KOPT-K1 (cell line): ENCODE results near the gene GSAP.

ENCODE experiments used
- H3K27ac ChIP-seq: fragments of 200-600 bp; sonication (generic); 2 replicates; pipeline ENCODE4 v1.5.1; 2016; ENCODE audit warnings: antibody characterized with exemption, mild to moderate bottlenecking, low read depth, low read length; ENCODE audit not compliant: poor library complexity, severe bottlenecking
- H3K36me3 ChIP-seq: fragments of 200-600 bp; sonication (generic); 2 replicates; pipeline ENCODE4 v1.5.1; 2017; ENCODE audit warnings: antibody characterized with exemption, mild to moderate bottlenecking, low read length, moderate library complexity; ENCODE audit not compliant: insufficient read depth
- H3K9me3 ChIP-seq: fragments of 200-600 bp; sonication (generic); 2 replicates; pipeline ENCODE4 v1.5.1; 2017; ENCODE audit warnings: antibody characterized with exemption, low read length, mild to moderate bottlenecking; ENCODE audit not compliant: insufficient read depth, poor library complexity, severe bottlenecking

The GSAP gene

DNA sequence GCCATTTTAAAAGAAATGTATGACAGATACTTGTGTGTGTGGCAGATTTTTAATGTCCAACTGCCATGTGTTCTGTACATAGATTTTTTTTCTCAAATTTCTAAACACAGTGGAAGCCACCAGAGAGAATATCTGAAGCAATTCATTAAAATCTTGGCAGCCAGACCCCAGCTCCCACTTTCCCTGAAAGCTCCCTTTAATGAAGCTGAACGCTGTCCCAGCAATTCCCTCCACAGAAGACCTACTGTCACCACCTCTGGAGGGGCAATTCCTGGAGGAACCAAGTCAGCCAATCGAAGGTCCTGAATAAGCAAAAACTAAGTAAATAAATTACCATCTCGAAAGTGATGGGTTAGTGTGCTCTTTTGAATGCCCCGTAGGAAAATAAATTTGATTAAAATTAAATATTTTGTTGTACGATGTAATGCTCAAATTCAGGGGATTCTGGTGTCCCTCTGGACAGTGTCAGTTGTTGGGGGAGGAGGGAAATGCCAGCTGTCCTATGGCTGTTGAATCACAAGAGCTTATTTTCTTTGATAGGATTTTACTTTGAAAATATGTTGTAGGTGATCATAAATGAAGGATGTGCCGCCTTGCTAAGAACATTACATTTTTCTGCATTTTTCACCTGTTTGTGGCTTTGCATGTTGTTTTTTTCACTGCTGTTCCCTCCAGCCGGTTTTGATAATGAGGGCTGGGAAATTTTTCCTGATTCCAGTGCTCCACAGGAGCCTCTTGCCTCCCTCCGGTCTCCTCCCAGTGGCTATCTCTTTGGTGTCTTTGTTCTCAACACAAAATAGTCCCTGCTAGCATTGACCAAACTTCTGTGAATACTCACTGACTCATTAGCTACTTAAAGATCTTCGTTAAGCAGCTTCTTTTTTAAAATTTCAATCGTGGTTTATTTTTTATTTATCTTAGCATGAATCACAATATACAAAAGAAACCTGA lies 9.2 kb upstream of the GSAP start:
- no peak overlapping the region for H3K27ac ChIP-seq
- no peaks in the 10 kb centered on the region for H3K36me3 ChIP-seq
- no peaks in the 10 kb centered on the region for H3K9me3 ChIP-seq

DNA sequence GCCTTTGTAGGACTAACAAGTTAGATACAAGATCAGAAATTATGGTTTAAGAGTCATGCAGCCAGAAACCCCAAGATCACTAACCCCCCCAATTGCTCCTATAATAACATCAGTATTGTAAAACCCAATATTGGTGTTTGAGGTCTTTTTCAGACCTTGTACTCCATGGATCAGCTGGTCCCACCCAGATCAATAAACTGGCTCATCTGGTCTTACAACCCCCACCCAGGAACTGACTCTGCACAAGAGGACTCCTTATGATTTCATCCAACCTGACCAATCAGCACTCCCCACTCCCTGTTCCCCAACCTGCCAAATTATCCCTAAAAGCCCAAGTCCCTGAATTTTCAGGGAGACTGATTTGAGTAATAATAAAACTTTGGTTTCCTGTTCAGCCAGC lies 6.4 kb upstream of the GSAP start:
- H3K27ac ChIP-seq, result no peak overlapping the region

DNA sequence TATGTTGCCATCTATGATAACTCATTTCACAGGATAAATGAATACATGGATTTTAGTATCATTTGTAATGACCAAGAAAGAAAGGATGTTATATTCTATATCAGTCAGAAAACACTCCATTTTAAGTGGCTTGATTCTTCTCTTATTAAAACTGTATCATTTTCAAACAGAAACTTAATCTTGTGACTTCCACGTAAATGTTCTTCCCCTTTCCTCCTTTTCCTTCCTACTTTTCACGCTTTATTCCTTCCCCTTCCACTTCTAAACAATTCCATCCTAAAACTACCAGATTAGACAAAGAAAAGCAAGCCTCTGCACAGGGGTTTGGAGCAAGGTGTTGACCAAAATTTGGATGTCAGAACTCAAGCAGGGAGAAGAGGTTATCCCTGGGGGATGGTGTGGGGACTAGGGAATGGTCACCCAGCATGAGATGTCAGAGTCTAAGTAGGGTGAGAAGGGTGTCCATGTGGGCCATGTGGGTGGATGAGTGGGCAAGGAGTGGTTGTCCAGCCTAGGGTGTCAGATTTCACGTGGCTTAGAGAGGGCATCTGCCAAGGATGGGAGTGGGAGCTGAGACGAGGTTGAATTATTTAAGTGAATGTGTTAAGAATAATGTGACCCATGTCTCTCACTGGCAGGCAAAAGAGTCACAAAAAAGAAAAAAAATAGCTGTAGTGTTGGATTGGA lies 5.0 kb upstream of the GSAP start:
- H3K36me3 ChIP-seq, result no peaks in the 10 kb centered on the region
- no peaks in the 10 kb centered on the region for H3K9me3 ChIP-seq
- H3K27ac ChIP-seq, result no peak overlapping the region

More for the DNA sequence above, 6.4 kb upstream of the GSAP start:
- Histone ChIP-seq H3K9me3 (no peaks in the 10 kb centered on the region), H3K36me3 (no peaks in the 10 kb centered on the region)

DNA sequence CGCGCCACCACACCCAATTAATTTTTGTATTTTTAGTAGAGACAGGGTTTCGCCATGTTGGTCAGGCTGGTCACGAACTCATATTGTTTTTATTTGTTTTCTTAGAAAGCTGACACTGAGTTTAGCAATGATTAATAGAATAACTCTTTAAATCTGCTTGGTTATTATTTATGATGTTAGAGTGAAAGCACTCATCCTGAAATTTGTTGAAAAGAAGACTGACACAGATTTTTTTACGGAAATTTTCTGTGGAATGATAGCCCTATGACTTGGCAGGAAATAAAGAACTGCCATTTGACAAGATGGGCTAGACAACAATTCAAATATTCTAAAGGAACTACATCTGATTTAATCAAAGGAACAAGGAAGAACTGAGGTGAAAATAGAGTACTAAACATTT lies 4.3 kb upstream of the GSAP start:
- Histone ChIP-seq H3K36me3 (no peaks in the 10 kb centered on the region), H3K9me3 (peaks cover 6% of the 10 kb centered on the region), H3K27ac (no peak overlapping the region)

DNA sequence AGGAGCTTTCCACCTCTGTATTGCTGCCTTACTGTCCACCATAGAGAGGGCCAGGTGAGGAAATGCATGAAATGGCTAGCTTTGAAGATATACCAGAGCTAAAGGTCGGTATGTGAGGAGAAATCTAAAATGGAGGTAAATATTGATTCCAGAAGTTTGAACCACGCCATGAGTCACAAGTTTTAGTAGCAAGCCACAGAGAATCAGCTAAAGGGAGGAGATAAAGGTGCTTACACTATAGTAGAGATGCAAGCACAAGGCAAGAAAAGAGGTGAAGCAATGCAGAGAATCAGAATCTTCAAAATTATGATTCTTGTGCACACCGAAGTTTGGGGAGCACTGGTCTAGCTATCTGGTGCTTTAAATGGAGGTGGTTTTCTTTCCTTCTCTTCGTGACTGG lies 3.0 kb upstream of the GSAP start:
- H3K36me3 ChIP-seq, result no peaks in the 10 kb centered on the region
- peaks cover 7% of the 10 kb centered on the region for H3K9me3 ChIP-seq
- H3K27ac ChIP-seq, result no peak overlapping the region

DNA sequence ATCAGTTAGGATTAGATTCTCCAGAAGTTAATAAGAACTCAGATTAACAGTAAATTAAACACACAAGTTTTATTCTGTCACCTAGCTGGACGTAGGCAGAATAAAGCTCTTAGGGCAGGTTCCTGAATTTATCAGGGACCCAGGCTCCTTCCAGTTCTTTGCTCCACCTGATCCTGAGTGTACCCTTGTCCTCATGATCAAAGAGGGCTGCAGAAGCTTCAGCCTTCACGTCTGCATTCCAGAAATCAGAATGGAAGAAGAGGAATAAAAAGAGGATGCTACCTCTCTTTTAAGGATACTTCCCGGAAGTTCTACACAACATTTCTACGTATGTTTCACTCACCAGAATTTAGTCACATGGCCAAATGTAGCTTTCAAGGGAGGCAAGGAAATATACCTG lies 1.7 kb upstream of the GSAP start:
- H3K9me3 ChIP-seq, result peaks cover 7% of the 10 kb centered on the region
- no peaks in the 10 kb centered on the region for H3K36me3 ChIP-seq
- no peak overlapping the region for H3K27ac ChIP-seq

DNA sequence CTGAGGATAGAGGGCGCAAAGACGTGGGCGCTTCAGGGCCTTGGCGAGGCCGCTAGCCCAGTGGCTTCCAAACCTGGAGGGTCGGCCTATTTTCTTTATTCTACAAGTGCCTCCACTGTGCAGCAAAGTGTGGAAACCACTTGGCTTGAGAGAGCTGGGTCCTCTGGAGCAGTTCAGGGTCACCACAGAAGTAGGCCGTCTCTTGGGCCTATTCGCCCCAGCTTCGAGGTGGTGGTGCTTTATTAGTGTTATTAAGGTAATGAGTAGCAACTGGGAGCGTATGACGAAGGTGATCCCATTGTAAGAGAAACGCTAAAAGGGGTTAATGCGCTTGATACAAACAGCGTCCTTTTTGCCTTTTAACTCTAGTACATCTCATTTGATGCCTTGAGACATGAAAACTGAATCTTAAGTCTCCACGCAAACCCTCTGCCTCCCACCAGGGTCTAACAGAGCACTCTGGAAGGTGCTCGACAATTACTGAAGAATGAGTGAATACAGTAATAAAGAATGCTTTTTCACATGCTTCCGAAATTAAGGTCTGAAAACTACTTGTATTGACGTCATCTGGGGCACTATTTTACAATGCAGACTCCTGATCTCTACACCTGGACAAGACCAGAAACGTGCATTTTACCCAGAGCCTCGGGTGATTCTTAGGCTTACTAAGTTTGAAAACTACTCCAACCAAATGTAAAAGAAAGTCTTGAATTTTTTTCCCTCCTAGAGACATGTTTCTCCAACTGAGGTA lies 647 bp upstream of the GSAP start:
- no peaks in the 10 kb centered on the region for H3K36me3 ChIP-seq
- peaks cover 7% of the 10 kb centered on the region for H3K9me3 ChIP-seq
- no peak overlapping the region for H3K27ac ChIP-seq

DNA sequence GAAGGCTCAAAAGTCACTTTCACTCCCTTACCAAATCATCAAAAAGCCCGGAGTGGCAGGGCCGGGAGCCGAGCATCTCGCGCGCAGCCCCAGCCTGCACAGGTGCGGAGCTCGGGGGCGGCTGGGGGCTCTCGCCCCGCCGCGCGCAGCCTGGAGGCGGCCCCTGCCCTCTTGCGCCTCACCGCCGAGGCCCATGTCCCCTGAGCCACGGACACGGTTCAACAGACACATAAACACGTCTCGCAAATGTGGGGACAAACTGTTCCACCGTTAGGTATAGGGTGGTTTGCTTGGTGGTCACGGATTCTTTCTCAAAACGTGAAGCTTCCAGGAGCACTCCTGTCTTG lies 700 bp downstream of the GSAP start:
- Histone ChIP-seq H3K36me3 (no peaks in the 10 kb centered on the region), H3K9me3 (peaks cover 7% of the 10 kb centered on the region), H3K27ac (no peak overlapping the region)

DNA sequence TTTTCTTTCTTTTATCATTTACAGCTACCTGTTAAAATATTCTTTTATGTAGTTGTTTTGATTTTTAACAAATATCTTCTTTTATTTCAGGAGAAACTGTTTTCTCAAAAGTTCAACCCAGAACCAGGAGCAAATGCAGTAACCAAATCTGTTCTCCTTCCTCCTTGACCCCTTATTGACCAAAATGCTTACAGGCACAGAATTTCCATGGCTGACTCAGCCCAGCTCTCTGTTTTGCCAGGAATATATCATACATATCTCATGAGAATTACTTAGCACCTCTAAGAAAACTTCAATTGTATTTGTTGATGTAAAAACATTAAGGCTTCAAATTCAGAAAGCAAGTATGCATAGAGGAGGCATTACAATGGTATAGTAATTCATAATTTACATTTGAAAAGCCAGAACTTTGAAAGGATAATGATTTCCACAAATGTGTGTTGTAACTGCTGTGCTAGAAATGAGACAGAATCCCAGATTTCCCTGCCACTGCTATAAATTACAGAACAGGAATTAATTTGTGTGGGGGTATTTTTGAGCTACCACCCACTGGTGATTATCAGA lies 2.2 kb downstream of the GSAP start:
- H3K27ac ChIP-seq, result no peak overlapping the region
- H3K9me3 ChIP-seq, result peaks cover 7% of the 10 kb centered on the region
- no peaks in the 10 kb centered on the region for H3K36me3 ChIP-seq

DNA sequence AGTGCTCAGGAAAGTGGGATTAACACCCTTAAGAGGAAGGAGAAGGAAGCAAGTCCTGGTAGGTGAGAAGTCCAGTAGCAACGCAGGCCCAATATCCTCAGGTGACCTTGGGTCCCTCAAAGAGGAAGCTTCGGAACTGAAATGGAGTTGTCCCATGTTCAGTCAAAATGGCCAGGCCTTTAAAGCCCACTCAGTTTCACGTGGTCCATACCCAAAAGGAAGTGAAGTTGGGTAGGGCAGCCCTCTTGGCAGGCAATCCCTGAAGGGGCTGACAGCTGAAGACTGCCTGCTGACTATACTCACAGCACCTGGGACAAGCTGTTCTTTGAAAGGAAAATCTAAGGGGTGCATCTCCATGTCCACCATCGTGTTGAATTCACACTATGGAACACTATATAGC lies 3.0 kb downstream of the GSAP start:
- Histone ChIP-seq H3K36me3 (no peaks in the 10 kb centered on the region), H3K9me3 (peaks cover 7% of the 10 kb centered on the region), H3K27ac (no peak overlapping the region)

DNA sequence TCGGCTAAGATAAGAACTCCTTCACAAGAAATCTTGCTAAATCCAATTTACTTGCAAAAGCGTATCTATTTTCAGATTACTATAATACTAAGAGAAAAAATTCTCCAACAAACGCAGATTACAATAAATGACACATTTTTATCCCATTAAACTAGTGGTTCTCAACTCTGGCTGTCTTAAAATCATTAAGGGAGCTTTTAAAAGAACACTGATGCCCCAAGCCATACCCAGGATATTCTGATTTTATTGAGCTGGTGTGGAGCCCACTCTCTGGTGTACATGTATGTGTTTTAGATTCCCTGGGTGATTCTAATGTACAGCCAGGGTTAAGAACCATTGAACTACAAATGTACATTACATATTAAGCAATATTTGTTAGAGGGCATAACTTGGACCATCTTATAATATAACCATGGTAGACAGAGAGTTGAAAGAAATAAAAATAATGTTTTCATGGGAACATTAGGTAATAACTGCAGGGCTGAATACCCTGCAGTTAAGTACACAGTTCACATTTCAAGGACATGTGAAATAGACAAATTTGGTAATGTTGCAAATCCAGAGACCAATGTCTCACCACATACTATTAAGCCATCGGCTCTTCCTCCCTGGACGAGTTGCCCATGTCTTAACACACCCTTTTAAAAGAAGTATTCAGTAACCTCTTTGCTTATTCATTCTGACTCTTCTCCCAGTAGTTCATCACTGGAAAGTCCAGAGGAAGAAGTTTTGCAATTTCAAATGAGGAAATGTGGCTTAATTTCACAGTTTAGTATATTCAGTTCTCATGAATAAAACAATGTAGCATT lies 6.2 kb downstream of the GSAP start:
- H3K9me3 ChIP-seq, result no peaks in the 10 kb centered on the region
- H3K27ac ChIP-seq, result no peak overlapping the region
- H3K36me3 ChIP-seq, result no peaks in the 10 kb centered on the region

DNA sequence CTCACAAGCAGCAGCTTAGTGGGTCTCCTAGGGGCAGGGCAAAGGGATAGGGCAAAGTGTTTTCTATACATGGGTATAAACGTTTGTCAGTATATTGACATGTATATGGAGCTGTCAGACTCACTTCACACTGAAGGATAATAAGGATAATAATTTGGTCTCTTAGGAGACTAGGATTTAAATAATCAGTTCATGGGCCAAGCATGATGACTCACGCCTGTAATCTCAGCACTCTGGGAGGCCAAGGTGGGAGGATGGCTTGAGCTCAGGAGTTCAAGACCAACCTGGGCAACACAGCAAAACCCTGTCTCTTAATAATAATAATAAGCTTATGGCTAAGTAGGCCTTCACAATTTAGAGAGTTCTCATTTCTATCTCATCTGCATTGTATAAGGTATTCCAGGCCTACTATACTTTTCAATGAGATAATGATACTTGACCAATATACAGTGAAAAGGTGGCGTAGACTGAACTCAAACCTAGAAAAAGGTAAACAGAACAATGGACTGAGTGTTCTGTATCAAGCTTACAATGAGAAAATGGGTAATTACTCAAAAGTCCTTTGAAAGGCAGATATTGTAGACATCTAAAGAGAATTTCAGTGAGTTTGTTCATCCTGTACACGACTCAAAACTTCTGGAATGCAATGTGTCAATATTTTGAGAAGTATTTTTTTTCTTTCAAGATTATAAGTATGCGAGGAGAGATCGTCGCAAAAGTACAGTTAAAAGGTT lies 7.0 kb downstream of the GSAP start:
- H3K9me3 ChIP-seq, result no peaks in the 10 kb centered on the region
- no peak overlapping the region for H3K27ac ChIP-seq

DNA sequence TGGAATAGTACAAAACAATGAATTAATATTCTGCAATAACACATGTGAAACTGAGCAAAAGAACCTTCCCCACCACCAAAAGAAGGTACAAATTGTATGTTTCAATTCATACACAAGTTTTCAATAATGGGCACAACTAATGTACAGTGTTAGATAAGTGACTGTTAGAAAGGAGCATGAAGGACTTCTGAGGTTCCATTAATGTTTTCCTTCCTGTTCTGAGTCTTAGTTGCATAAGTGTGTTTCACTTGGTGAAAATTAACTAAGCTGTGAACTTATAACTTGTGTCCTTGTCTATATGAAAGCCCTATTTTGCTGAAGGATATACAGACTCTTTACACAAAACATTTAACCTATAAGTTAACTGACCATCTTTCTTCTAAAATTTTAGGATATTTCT lies 8.2 kb downstream of the GSAP start:
- Histone ChIP-seq H3K36me3 (no peaks in the 10 kb centered on the region), H3K27ac (no peak overlapping the region), H3K9me3 (no peaks in the 10 kb centered on the region)

More for the DNA sequence above, 7.0 kb downstream of the GSAP start:
- no peaks in the 10 kb centered on the region for H3K36me3 ChIP-seq

DNA sequence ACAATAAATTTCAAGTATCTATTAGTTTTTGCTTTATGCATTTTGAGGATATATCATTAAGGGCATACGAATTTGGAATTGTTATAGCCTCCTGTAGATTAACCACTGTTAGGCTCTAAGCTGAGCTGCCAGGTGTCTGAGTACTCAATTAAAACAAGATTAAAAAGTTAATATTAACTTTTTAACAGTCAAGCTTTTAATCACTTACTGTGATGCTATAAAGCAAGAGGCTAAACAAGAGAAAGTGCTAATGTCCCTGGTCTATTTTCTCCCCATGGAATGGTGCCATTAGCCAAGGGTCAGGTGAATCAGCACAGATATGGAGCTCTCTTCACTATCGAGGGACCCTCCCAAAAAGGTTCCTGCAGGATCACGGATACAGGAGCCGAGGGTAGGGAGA lies 9.7 kb downstream of the GSAP start:
- Histone ChIP-seq H3K27ac (no peak overlapping the region), H3K9me3 (no peaks in the 10 kb centered on the region), H3K36me3 (no peaks in the 10 kb centered on the region)
